ENCODE results near the gene KLHDC1.

DNA sequence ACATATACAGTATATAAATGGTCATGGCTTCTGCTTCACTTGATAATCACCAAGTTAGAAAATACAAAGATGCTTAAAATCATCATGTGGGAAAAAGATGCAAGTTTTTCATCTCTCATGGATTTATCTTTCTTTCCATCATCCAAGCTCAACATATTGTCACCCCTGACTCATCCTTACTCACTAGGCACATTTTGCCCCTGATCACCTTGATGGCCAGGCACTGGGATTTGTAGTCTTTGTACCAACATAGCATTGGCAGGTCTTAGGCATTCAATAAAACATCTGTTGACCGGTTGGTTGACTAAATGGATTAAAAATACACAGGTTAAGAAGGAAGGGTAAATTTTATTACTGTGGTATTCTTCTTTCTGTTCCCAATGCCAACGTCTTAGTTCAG is 103.1 kb downstream of the KLHDC1 start:
- TF ChIP-seq EP300 (IDR thresholded peaks at IDR 0.05; ENCODE audit: borderline replicate concordance) (no peak), TAF1 (IDR thresholded peaks at IDR 0.05; ENCODE audit: low read depth) (no peak), YY1 (IDR thresholded peaks at IDR 0.05; ENCODE audit: low read depth) (no peak)
- TF ChIP-seq, protein P1, sequence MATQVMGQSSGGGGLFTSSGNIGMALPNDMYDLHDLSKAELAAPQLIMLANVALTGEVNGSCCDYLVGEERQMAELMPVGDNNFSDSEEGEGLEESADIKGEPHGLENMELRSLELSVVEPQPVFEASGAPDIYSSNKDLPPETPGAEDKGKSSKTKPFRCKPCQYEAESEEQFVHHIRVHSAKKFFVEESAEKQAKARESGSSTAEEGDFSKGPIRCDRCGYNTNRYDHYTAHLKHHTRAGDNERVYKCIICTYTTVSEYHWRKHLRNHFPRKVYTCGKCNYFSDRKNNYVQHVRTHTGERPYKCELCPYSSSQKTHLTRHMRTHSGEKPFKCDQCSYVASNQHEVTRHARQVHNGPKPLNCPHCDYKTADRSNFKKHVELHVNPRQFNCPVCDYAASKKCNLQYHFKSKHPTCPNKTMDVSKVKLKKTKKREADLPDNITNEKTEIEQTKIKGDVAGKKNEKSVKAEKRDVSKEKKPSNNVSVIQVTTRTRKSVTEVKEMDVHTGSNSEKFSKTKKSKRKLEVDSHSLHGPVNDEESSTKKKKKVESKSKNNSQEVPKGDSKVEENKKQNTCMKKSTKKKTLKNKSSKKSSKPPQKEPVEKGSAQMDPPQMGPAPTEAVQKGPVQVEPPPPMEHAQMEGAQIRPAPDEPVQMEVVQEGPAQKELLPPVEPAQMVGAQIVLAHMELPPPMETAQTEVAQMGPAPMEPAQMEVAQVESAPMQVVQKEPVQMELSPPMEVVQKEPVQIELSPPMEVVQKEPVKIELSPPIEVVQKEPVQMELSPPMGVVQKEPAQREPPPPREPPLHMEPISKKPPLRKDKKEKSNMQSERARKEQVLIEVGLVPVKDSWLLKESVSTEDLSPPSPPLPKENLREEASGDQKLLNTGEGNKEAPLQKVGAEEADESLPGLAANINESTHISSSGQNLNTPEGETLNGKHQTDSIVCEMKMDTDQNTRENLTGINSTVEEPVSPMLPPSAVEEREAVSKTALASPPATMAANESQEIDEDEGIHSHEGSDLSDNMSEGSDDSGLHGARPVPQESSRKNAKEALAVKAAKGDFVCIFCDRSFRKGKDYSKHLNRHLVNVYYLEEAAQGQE (IDR thresholded peaks at IDR 0.05; ENCODE audit: low read depth), result no peak

Measured in Ishikawa (cell line).